Activated naive CD8-positive, alpha-beta T cell treated with anti-CD3 and anti-CD28 coated beads for 36 hours (primary cell): ENCODE measurements around the gene CEPT1. TPM values are rescaled to one million over a fixed set of nuclear protein-coding genes. Genes with fewer than 3 reads are reported as not detected.

Experiments
- DNase-seq: peaks from one replicate; pipeline ENCODE4 v3.0.0; 2021
- H3K27ac Mint-ChIP-seq: one replicate; pipeline ENCODE4 v1.8.0; 2022; ENCODE audit warnings: mild to moderate bottlenecking, moderate library complexity, mixed read lengths
- H3K27me3 Mint-ChIP-seq: one replicate; pipeline ENCODE4 v1.8.0; 2022; ENCODE audit warnings: mild to moderate bottlenecking, mixed read lengths
- H3K36me3 Mint-ChIP-seq: one replicate; pipeline ENCODE4 v1.8.0; 2021; ENCODE audit warnings: mild to moderate bottlenecking, mixed read lengths
- H3K4me1 Mint-ChIP-seq: one replicate; pipeline ENCODE4 v1.8.0; 2021; ENCODE audit warnings: mixed read lengths
- H3K4me3 Mint-ChIP-seq: one replicate; pipeline ENCODE4 v1.8.0; 2022; ENCODE audit warnings: mild to moderate bottlenecking, moderate library complexity, mixed read lengths
- H3K9me3 Mint-ChIP-seq: one replicate; pipeline ENCODE4 v1.8.0; 2022; ENCODE audit warnings: mixed read lengths
- total RNA-seq, 2 experiments: library from RNA; stranded (reverse); gene quantifications; one replicate each; pipeline ENCODE4 v1.2.3, GENCODE V29; 2021

The CEPT1 gene
- total RNA-seq, 2 experiments from 2014 or later: 34.8 to 35.9 TPM

DNA sequence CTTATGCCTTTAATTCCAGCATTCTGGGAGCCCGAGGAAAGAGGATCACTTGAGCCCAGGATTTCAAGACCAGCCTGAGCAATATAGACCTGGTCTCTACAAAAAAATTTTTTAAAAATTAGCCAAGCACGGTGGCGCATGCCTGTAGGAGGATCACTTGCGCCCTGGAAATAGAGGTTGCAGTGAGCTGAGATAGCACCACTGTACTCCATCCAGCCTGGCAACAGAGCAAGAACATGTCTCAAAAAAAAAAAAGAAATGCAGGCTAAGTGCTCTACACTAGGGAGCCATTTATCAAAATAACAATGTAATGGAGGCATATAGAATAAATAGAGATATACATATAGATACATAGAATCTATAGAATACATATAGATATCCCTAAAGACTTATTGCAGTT, 23.3 kb downstream of the CEPT1 start:
- Mint-ChIP-seq H3K4me3 (no peak overlapping the region), H3K9me3 (no peaks in the 10 kb centered on the region), H3K27ac (no peak overlapping the region), H3K36me3 (peaks cover 23% of the 10 kb centered on the region), H3K4me1 (peaks cover 13% of the 10 kb centered on the region), H3K27me3 (no peaks in the 10 kb centered on the region)
- no peak for DNase-seq

DNA sequence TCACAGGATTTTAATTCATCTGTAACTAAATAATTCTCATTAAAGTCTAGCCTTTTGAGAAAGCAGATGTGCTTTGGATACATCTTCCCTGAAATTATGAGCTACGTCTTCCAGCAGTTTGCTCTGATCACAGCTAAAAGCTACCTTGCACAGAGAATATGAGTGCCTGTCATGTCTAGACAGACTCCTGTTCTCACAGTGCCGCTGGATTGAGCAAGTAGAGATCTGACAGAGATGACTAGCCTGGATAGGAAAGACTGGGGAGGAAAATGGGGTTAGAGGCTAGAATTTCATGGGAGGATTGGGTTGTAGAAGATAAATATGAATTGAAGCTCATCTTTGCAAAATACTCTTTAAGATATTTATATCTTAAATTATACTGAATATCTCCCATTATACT, 24.1 kb downstream of the CEPT1 start:
- H3K27me3 Mint-ChIP-seq: no peaks in the 10 kb centered on the region
- H3K27ac Mint-ChIP-seq: no peak overlapping the region
- no peaks in the 10 kb centered on the region for H3K9me3 Mint-ChIP-seq
- H3K4me1 Mint-ChIP-seq: peaks cover 13% of the 10 kb centered on the region
- no peak for DNase-seq
- H3K36me3 Mint-ChIP-seq: peaks cover 22% of the 10 kb centered on the region
- H3K4me3 Mint-ChIP-seq: no peak overlapping the region

DNA sequence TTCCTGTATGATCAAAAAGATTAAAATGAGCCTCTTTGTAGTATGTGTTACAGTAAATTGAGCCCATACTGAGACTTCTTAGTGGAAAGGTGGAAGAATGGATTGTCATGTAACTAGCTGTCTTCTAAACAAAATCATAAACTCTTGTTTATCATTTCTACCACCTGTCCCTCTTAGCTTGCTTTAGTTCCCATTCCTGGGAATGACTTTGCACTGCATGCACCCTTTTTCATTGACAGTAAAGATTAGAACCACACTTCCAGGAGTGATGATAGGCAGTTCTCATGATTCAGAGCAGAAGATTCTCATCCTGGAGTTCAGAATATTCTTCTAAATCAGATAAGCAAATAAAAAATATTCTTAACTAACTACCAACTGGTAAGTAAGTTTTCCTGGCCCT, 32.4 kb downstream of the CEPT1 start:
- Mint-ChIP-seq H3K27ac (no peak overlapping the region), H3K4me1 (peaks cover 31% of the 10 kb centered on the region), H3K4me3 (no peak overlapping the region), H3K9me3 (no peaks in the 10 kb centered on the region), H3K36me3 (peaks cover 25% of the 10 kb centered on the region), H3K27me3 (no peaks in the 10 kb centered on the region)
- no peak for DNase-seq

DNA sequence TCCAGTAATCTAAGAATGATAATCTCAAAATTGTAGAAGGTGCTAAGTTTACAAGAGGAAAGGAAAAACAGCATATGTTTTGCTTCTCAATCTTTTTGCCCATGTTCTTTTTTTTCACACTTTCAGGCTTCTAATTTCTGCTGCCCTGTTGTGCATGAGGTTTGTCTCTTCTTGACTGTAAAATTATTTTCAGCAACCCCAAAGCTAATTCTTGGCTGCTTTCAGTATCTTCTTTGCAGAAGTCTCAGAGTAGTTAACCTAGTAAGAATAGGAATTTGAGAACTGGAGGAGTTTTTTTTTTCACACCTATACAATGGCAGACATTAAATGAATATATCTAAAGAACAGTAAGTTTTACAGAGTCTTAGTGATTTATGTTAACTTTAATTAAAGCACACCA, 34.0 kb downstream of the CEPT1 start:
- Mint-ChIP-seq H3K4me3 (no peak overlapping the region), H3K27me3 (no peaks in the 10 kb centered on the region), H3K27ac (peak overlapping the region; percentile 75), H3K36me3 (peaks cover 21% of the 10 kb centered on the region), H3K4me1 (peaks cover 29% of the 10 kb centered on the region), H3K9me3 (no peaks in the 10 kb centered on the region)
- DNase-seq: no peak

DNA sequence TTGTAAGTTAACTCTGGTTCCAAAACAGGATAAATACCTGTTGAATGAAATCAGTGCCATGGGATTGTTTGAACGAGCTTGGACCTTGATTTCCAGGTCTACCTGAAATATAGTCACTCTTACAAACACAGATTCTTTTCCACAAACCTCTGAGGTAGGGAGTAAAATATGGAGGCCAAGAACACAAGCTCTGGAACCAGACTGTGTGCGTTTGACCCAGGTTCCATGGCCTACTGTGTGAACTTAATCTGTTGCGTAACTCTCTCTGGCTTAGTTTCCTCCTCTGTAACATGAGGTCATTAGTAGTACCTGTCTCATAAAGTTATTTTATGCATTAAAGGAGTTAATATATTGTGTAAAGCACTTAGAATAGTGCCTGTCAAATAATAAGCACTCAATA, 35.3 kb downstream of the CEPT1 start:
- H3K4me1 Mint-ChIP-seq: peaks cover 39% of the 10 kb centered on the region
- no peak for DNase-seq
- H3K27me3 Mint-ChIP-seq: no peaks in the 10 kb centered on the region
- H3K9me3 Mint-ChIP-seq: no peaks in the 10 kb centered on the region
- no peak overlapping the region for H3K4me3 Mint-ChIP-seq
- H3K36me3 Mint-ChIP-seq: peaks cover 32% of the 10 kb centered on the region
- no peak overlapping the region for H3K27ac Mint-ChIP-seq

DNA sequence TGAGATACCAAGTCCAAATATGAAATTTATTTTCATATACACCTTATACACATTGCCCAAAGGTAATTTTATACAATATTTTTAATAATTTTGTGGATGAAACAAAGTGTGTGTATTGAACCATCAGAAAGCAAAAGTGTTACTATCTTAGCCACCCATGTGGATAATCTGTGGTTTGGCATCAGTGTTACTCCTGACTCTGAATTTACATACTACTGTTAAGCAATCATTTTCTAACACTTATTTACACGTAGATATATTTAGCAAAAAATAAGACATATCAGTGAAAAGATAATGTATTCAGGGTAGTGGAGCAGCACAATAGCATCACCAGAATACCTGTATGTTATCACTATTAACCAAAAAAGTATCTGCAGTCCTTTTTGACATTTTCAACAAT, 36.7 kb downstream of the CEPT1 start:
- Mint-ChIP-seq H3K4me3 (no peak overlapping the region), H3K27me3 (no peaks in the 10 kb centered on the region), H3K9me3 (no peaks in the 10 kb centered on the region), H3K4me1 (peaks cover 43% of the 10 kb centered on the region), H3K27ac (no peak overlapping the region), H3K36me3 (peaks cover 38% of the 10 kb centered on the region)
- no peak for DNase-seq

DNA sequence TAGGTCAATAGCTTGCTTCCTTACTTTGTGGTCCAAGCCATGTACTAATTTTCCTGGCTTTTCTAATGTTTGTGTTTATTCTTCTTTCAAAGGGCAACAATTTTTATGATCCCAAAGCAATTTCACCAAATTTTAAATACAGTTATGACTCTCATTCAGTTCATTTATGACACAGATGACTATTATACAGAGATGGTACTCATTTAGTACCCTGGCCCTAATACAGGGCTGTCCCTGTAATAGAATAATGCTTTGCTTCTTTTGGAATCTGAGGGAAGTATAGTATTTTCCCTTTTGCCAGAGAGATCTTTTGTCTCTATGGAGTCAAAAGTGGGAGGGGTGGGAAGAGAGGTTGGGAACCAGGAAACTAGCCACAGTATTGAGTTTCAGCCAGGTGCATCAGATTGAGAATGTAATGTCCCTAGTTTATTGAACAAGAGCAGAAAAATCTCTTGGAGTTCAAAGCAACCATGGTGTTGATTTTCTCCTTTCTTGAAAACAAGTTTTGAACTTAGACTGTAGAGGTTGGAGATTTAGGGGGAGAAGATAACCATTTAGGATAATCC, 40.0 kb downstream of the CEPT1 start:
- Mint-ChIP-seq H3K36me3 (peaks cover 46% of the 10 kb centered on the region), H3K4me3 (no peak overlapping the region), H3K27me3 (no peaks in the 10 kb centered on the region), H3K27ac (peak overlapping the region; percentile 22), H3K9me3 (no peaks in the 10 kb centered on the region), H3K4me1 (peaks cover 44% of the 10 kb centered on the region)
- no peak for DNase-seq

DNA sequence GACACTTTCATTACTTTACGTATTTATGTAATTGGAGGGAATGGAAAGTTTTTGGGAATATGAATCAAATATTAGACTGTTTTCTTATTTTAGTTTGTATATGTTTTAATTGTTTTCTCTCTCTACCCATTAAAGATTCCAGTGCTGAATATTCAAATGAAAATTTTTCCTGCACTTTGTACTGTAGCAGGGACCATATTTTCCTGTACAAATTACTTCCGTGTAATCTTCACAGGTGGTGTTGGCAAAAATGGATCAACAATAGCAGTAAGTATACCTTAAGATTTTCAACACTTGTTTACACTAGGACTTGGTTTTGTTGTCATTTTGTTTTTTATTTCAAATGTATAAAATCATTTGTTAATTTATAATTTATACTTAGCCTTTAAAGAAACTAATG, 42.0 kb downstream of the CEPT1 start:
- H3K27ac Mint-ChIP-seq: peak overlapping the region; percentile 55
- H3K36me3 Mint-ChIP-seq: peaks cover 63% of the 10 kb centered on the region
- H3K9me3 Mint-ChIP-seq: no peaks in the 10 kb centered on the region
- peaks cover 57% of the 10 kb centered on the region for H3K4me1 Mint-ChIP-seq
- no peak overlapping the region for H3K4me3 Mint-ChIP-seq
- no peaks in the 10 kb centered on the region for H3K27me3 Mint-ChIP-seq
- no peak for DNase-seq

DNA sequence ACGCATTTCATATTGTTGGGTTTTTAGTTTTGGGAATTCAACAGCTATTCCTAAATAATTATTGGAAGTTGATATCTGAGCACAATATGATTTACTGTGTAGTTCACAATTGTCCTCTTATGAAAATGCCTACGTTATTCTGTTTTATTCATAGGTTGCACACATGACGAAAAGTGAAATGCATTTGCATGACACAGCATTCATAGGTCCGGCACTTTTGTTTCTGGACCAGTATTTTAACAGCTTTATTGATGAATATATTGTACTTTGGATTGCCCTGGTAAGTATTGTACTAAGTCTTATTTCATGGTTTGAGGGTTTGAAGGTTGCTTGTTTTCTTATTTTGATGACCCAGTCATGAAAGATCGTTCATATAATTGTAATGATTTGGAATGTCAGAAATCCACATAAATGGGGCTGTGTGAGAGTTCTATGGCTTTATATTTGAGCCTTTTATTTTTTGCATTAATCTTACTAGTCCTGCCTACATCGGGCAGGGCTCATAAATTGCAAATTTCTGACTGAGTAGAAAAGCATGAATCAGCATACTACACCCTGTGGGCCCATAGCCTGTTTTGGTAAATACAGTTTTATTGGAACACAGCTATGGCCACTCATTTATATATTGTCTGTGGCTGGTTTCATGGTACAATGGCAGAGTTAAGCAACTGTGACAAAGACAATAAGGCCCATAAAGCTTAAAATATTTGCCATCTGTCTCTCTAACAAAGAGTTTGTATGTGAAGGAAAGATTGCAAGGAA, 43.5 kb downstream of the CEPT1 start:
- no peaks in the 10 kb centered on the region for H3K27me3 Mint-ChIP-seq
- no peak overlapping the region for H3K4me3 Mint-ChIP-seq
- peak overlapping the region; percentile 64 for H3K27ac Mint-ChIP-seq
- no peak for DNase-seq
- peaks cover 71% of the 10 kb centered on the region for H3K4me1 Mint-ChIP-seq
- peaks cover 74% of the 10 kb centered on the region for H3K36me3 Mint-ChIP-seq
- H3K9me3 Mint-ChIP-seq: no peaks in the 10 kb centered on the region

DNA sequence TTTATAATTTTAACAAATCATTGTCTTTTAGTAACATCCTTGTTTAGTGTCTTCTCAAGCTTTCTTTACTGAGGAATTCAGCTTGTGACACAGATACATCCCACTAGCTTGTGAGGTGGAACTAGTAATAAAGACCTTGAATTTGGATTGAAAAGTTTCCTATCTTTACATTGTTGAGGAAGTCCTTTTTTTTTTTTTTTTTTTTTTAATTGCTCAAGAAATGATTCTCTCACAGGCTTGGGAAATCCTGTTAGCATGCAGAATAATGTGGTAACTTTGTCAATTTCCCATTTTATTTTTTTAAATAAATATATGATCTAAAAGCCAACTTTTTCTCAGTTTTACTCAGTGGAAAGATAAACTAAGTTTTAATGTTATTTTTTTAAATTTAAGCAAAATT, 44.6 kb downstream of the CEPT1 start:
- DNase-seq: no peak

DNA sequence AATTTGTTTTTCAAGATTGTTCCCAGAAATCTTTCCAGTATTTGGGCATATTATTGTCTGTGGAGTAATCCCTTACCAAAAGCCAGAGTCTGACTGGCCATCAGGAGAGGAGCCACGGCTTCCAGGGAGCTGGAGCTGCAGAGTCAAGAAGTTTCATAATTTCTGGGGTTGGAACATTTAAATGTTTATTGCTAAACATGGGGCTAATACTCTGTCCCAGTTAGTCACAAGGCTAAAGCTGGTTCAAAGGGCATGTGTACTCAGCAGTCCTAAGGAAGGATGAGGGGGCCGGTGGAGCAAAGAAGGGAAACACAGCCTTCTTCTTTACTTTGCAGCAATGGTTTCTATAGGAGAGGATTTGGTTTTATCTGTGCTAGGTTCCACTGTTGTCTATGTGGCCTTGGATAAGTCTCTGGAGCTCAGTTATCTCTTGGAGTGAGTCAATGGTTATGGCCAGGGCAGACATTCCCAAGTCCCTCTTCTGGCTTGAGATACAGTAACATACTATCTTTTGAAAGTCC, 51.0 kb downstream of the CEPT1 start:
- Mint-ChIP-seq H3K36me3 (peaks cover 97% of the 10 kb centered on the region), H3K4me1 (peaks cover 97% of the 10 kb centered on the region), H3K9me3 (peaks cover 4% of the 10 kb centered on the region), H3K27ac (peak overlapping the region; percentile 100), H3K4me3 (no peak overlapping the region), H3K27me3 (no peaks in the 10 kb centered on the region)
- DNase-seq: no peak

More for the DNA sequence above, 44.6 kb downstream of the CEPT1 start:
- peaks cover 78% of the 10 kb centered on the region for H3K4me1 Mint-ChIP-seq
- no peak overlapping the region for H3K4me3 Mint-ChIP-seq
- H3K27ac Mint-ChIP-seq: peak overlapping the region; percentile 42
- H3K36me3 Mint-ChIP-seq: peaks cover 79% of the 10 kb centered on the region
- H3K9me3 Mint-ChIP-seq: no peaks in the 10 kb centered on the region
- no peaks in the 10 kb centered on the region for H3K27me3 Mint-ChIP-seq

DNA sequence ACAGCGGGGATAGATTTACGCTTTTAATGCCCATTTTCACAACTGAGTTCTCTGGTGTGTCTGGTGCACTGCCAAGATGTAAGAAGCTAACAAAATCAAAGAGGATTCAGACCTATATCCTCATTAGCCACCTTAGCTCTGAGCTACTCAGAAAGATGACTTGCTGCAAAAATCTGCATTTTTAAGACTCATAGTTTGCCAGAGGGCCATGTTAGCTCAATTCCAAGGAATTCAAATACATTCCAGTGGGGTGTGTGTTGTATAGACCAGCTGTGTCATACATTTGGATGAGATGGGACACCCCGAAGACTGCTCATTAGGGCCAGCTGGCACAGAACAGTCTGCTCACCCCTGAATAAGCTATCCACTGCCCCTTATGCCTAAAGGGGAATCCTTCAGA, 51.5 kb downstream of the CEPT1 start:
- peak overlapping the region; percentile 100 for H3K27ac Mint-ChIP-seq
- no peak for DNase-seq
- peaks cover 4% of the 10 kb centered on the region for H3K9me3 Mint-ChIP-seq
- H3K4me1 Mint-ChIP-seq: peaks cover 97% of the 10 kb centered on the region
- no peak overlapping the region for H3K4me3 Mint-ChIP-seq
- H3K36me3 Mint-ChIP-seq: peaks cover 99% of the 10 kb centered on the region
- H3K27me3 Mint-ChIP-seq: no peaks in the 10 kb centered on the region

DNA sequence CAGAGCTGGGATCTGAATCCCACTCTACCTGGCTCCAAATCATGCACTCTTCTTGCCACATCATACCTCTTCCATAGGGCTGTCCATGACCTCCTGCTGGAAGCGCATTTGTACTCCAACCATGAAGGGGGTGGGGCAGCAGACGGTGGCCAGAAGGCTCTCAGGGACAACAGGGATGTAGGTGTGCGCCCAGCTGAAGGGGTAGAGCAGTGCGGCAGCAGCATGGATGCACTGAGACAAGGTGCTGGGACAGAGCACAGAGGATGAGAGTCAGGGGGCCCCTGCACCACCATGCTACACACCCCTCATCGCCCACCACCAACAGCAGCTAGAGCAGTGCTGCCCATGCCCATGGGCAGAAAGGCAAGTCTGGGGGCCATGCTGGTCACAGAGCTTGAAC, 52.1 kb downstream of the CEPT1 start:
- Mint-ChIP-seq H3K4me3 (peak overlapping the region; percentile 8), H3K4me1 (peaks cover 97% of the 10 kb centered on the region), H3K9me3 (peaks cover 4% of the 10 kb centered on the region), H3K27ac (peak overlapping the region; percentile 100), H3K36me3 (peaks cover 99% of the 10 kb centered on the region), H3K27me3 (no peaks in the 10 kb centered on the region)
- DNase-seq: no peak

DNA sequence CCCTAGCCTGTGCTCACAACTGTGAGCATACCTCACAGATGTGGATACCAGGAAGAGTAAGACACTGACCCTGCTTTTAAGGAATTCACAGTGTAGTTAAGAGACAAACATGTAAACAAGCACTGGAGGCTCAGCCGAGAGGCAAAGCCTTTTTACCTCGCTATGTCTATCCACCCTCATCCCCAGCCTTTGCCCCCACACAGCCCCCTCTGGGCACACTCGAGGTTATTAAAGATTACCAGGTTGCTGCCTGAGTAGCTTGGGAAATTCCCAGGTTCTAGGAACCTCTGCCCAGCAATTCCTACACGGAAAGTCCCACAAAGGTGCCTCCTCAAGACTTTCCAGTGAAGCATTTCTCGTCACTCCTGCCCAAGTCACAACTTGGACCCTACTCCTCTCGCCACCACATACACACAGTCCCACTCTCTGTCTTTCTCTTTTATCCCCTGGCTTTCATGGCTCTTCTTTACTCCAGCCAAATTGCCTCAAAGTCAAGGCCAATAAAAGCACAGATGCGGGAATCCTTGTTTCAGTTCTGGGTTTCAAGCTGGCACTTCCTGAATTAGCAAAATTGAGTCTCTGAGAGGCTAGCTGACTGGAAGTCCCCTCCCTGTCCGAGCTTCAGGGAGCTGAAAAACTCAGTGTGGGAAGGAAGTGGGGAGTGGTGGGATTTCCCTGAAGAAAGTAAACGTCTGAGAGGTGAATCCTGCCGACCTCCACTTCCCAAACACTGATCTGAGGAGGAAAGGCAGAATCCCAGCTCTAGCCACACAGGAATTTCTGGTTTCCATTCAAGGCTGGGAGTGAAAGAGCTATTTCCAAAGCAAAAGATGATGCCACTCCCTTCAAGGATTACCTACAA, 52.9 kb downstream of the CEPT1 start:
- Mint-ChIP-seq H3K4me3 (peak overlapping the region; percentile 100), H3K4me1 (peaks cover 92% of the 10 kb centered on the region), H3K9me3 (peaks cover 4% of the 10 kb centered on the region), H3K27me3 (no peaks in the 10 kb centered on the region), H3K27ac (peak overlapping the region; percentile 100), H3K36me3 (peaks cover 99% of the 10 kb centered on the region)
- no peak for DNase-seq
